IMR-90 (cell line): ENCODE measurements around the gene SUPT3H. TPM values are rescaled to one million over a fixed set of nuclear protein-coding genes. Genes with fewer than 3 reads are reported as not detected.

Experiments
- ATAC-seq: fragments of 200-7000 bp; cut with Tn5 transposase; 2 replicates; pipeline ENCODE4 v1.9.1; 2020; ENCODE audit warnings: low read depth, mild to moderate bottlenecking, moderate library complexity
- BruUV-seq: library from RNA; stranded (reverse); fragments of 400-500 nt; replicated peaks from 2 replicates; lab custom pipeline; 2021; lab: Mats Ljungman, UMichigan
- CTCF ChIA-PET: fragments of 300-600 bp; formaldehyde crosslinking; extraction: SDS; loops from one replicate; lab custom pipeline; 2021; ENCODE audit warnings: antibody characterized with exemption; lab: Yijun Ruan, JAX
- POLR2A ChIA-PET: fragments of 300-600 bp; sonication (Branson Sonifier 250); formaldehyde crosslinking; loops from one replicate; lab custom pipeline; 2022; ENCODE audit warnings: antibody characterized with exemption; ENCODE audit not compliant: unreplicated experiment; lab: Charles Lee
- DNase-seq: peaks from one replicate; pipeline ENCODE4 v3.0.0; 2013
- H2AFZ ChIP-seq: replicated peaks from 2 replicates; pipeline ENCODE3; 2013; ENCODE audit warnings: low read length, mild to moderate bottlenecking; ENCODE audit not compliant: poor library complexity
- H2AK5ac ChIP-seq: 2 replicates; pipeline ENCODE4 v1.6.1; 2013; ENCODE audit warnings: low read depth, low read length, inconsistent platforms
- H2AK9ac ChIP-seq: replicated peaks from 2 replicates; pipeline ENCODE3; 2013; ENCODE audit warnings: mild to moderate bottlenecking, low read depth, low read length, moderate library complexity; ENCODE audit not compliant: poor library complexity
- H2BK120ac ChIP-seq: 2 replicates; pipeline ENCODE4 v1.6.1; 2013; ENCODE audit warnings: low read depth, low read length, inconsistent platforms
- H2BK15ac ChIP-seq: 3 replicates; pipeline ENCODE4 v1.6.1; 2013; ENCODE audit warnings: low read depth, low read length, inconsistent platforms
- H2BK20ac ChIP-seq: 2 replicates; pipeline ENCODE4 v1.6.1; 2013; ENCODE audit warnings: low read depth, mild to moderate bottlenecking, inconsistent platforms, low read length, moderate library complexity
- H2BK5ac ChIP-seq: 2 replicates; pipeline ENCODE4 v1.6.1; 2013; ENCODE audit warnings: mild to moderate bottlenecking, low read depth, low read length, inconsistent platforms; ENCODE audit not compliant: poor library complexity, severe bottlenecking
- H3K14ac ChIP-seq: replicated peaks from 2 replicates; pipeline ENCODE4 v1.6.1; 2013; ENCODE audit warnings: low read depth, low read length, inconsistent platforms
- H3K18ac ChIP-seq: 2 replicates; pipeline ENCODE4 v1.6.1; 2013; ENCODE audit warnings: low read depth, low read length, control low read depth
- H3K23ac ChIP-seq: 2 replicates; pipeline ENCODE4 v1.6.1; 2013; ENCODE audit warnings: low read depth, low read length, inconsistent platforms
- H3K27ac ChIP-seq: 2 replicates; pipeline ENCODE4 v1.5.1; 2013; ENCODE audit warnings: mild to moderate bottlenecking, control low read depth, low read length; ENCODE audit not compliant: insufficient read depth
- H3K27me3 ChIP-seq: 2 replicates; pipeline ENCODE4 v1.6.1; 2013; ENCODE audit warnings: low read length; ENCODE audit not compliant: control insufficient read depth, insufficient read depth
- H3K36me3 ChIP-seq: 2 replicates; pipeline ENCODE4 v1.6.1; 2013; ENCODE audit warnings: low read length, mixed read lengths; ENCODE audit not compliant: control insufficient read depth, insufficient read depth
- H3K4ac ChIP-seq: 2 replicates; pipeline ENCODE4 v1.6.1; 2013; ENCODE audit warnings: low read depth, low read length, inconsistent platforms
- H3K4me1 ChIP-seq: 2 replicates; pipeline ENCODE4 v1.6.1; 2013; ENCODE audit warnings: low read length, mixed read lengths; ENCODE audit not compliant: control insufficient read depth, insufficient read depth
- H3K4me2 ChIP-seq: 2 replicates; pipeline ENCODE4 v1.6.1; 2013; ENCODE audit warnings: low read depth, mild to moderate bottlenecking, control low read depth, low read length, moderate library complexity
- H3K4me3 ChIP-seq: 2 replicates; pipeline ENCODE4 v1.5.1; 2013; ENCODE audit warnings: low read depth, mild to moderate bottlenecking, control low read depth, low read length, moderate library complexity; ENCODE audit not compliant: insufficient read depth
- H3K56ac ChIP-seq: 2 replicates; pipeline ENCODE4 v1.6.1; 2013; ENCODE audit warnings: low read length, inconsistent platforms; ENCODE audit not compliant: insufficient read depth; ENCODE audit errors: extremely low read depth
- H3K79me1 ChIP-seq, 2 experiments: 2 replicates each; pipeline ENCODE4 v1.6.1; 2013; ENCODE audit warnings: low read length in 2 of 2, inconsistent platforms in 1 of 2, low read depth in 1 of 2
- H3K9ac ChIP-seq: 2 replicates; pipeline ENCODE4 v1.6.1; 2013; ENCODE audit warnings: low read depth, low read length, control low read depth
- H3K9me1 ChIP-seq: 2 replicates; pipeline ENCODE4 v1.6.1; 2013; ENCODE audit warnings: low read length, inconsistent platforms; ENCODE audit not compliant: insufficient read depth
- H3K9me3 ChIP-seq: 2 replicates; pipeline ENCODE4 v1.6.1; 2013; ENCODE audit warnings: low read length; ENCODE audit not compliant: control insufficient read depth, insufficient read depth
- H4K20me1 ChIP-seq: 2 replicates; pipeline ENCODE4 v1.6.1; 2013; ENCODE audit warnings: low read length, inconsistent platforms; ENCODE audit not compliant: insufficient read depth
- H4K5ac ChIP-seq: 2 replicates; pipeline ENCODE4 v1.6.1; 2013; ENCODE audit warnings: mild to moderate bottlenecking, low read depth, low read length, control low read depth
- H4K8ac ChIP-seq, 2 experiments: 2 replicates each; pipeline ENCODE4 v1.6.1; 2013; ENCODE audit warnings: low read depth in 2 of 2, low read length in 2 of 2, control low read depth in 1 of 2, inconsistent platforms in 1 of 2
- H4K91ac ChIP-seq: 2 replicates; pipeline ENCODE4 v1.6.1; 2013; ENCODE audit warnings: low read depth, low read length, inconsistent platforms; ENCODE audit not compliant: insufficient read depth
- ELK1 ChIP-seq: fragments of 150-350 bp; IDR thresholded peaks from 2 replicates; pipeline ENCODE4 v1.6.1; 2016; ENCODE audit warnings: low read depth, mild to moderate bottlenecking, low read length, moderate library complexity, borderline replicate concordance
- MAFK ChIP-seq: IDR thresholded peaks from 2 replicates; pipeline ENCODE4 v1.6.1; 2012; ENCODE audit warnings: low read depth, low read length, improper control_type of control experiment
- MXI1 ChIP-seq: IDR thresholded peaks from 2 replicates; pipeline ENCODE4 v1.6.1; 2012; ENCODE audit warnings: low read depth, mild to moderate bottlenecking, low read length, moderate library complexity, borderline replicate concordance
- POLR2A ChIP-seq: IDR thresholded peaks from 2 replicates; pipeline ENCODE4 v1.6.1; 2012; ENCODE audit warnings: mild to moderate bottlenecking, low read depth, low read length
- WGBS, 2 experiments: methylation state at CpG; one replicate each; pipeline versions ENCODE4 v1.1.5 to v1.1.7; 2013; ENCODE audit warnings: missing lambda C conversion rate in 2 of 2; ENCODE audit not compliant: insufficient read length in 1 of 2; ENCODE audit errors: extremely low coverage in 2 of 2; 5-methylcytosine and 5-hydroxymethylcytosine counted together
- dilution Hi-C: fragments of 300-500 bp; cut with HindIII; formaldehyde crosslinking; loops from one replicate; pipeline ENCODE4 v1.14.3; 2018; ENCODE audit warnings: low sequenced_read_pairs; ENCODE audit not compliant: unreplicated experiment
- in situ Hi-C: fragments of 300-500 bp; cut with MboI; formaldehyde crosslinking; loops from 3 replicates; pipeline ENCODE4 v1.14.3; 2019; ENCODE audit warnings: low sequenced_read_pairs, inconsistent platforms, mixed read lengths
- intact Hi-C: fragments of 100-400 bp; cut with micrococcal nuclease; formaldehyde crosslinking; loops from 2 replicates; pipeline ENCODE4 v1.10.0; 2022
- polyA plus RNA-seq, 3 experiments: library from polyadenylated mRNA; depleted of rRNA; stranded (reverse); fragments of >200 nt; gene quantifications; 2 replicates each; pipeline ENCODE4 v1.2.3, GENCODE V29; 2012; ENCODE audit warnings: low replicate concordance in 1 of 3
- total RNA-seq: library from RNA; depleted of rRNA; stranded (reverse); fragments of >200 nt; gene quantifications from 2 replicates; pipeline ENCODE4 v1.2.3, GENCODE V29; 2012

The SUPT3H gene
- total and polyA plus RNA-seq, 2 of the 4 experiments (the other 2 are of a cell fraction): 4.5 to 5.0 TPM

GRCh38 chr6:44969446-44970185, 408.1 kb downstream of the SUPT3H start:
- H3K9ac ChIP-seq: no peak overlapping the region
- no peaks in the 10 kb centered on the region for H3K4me1 ChIP-seq
- ATAC-seq (no peak), DNase-seq (peak; percentile 13)
- H3K27ac ChIP-seq: no peak overlapping the region
- POLR2A ChIA-PET: no interaction called here
- TF ChIP-seq POLR2A (no peak), MXI1 (no peak), MAFK (no peak), ELK1 (no peak)
- no peak overlapping the region for H3K14ac ChIP-seq
- no peak overlapping the region for H4K8ac ChIP-seq
- H2BK5ac ChIP-seq: no peak overlapping the region
- H2AK5ac ChIP-seq: no peak overlapping the region
- no peak overlapping the region for H2BK20ac ChIP-seq
- no peak overlapping the region for H4K5ac ChIP-seq
- CTCF ChIA-PET: no interaction called here
- H2AK9ac ChIP-seq: no peak overlapping the region
- no peak overlapping the region for H2AFZ ChIP-seq
- no peak overlapping the region for H3K18ac ChIP-seq
- no peaks in the 10 kb centered on the region for H3K27me3 ChIP-seq
- no peaks in the 10 kb centered on the region for H3K79me1 ChIP-seq
- H2BK120ac ChIP-seq: no peak overlapping the region
- no peaks in the 10 kb centered on the region for H4K20me1 ChIP-seq
- WGBS, 2 experiments: no CpG with 5 or more reads among the region's 4 CpGs
- H3K4ac ChIP-seq: no peak overlapping the region
- H3K23ac ChIP-seq: no peak overlapping the region
- BruUV-seq: no TSS peak
- H3K56ac ChIP-seq: no peak overlapping the region
- no peak overlapping the region for H3K4me3 ChIP-seq
- H3K36me3 ChIP-seq: no peaks in the 10 kb centered on the region
- intact Hi-C loops: no loop called here
- peaks cover 3% of the 10 kb centered on the region; the same call in 1 of the 2 replicates for H3K9me3 ChIP-seq
- no peak overlapping the region for H3K4me2 ChIP-seq
- in situ Hi-C loops: no loop called here
- no peaks in the 10 kb centered on the region for H3K9me1 ChIP-seq
- dilution Hi-C loops: no loop called here
- H4K91ac ChIP-seq: no peak overlapping the region
- no peak overlapping the region for H2BK15ac ChIP-seq
